ENCODE results near the gene JAZF1.
"Not testable (repeated sequence)": the region's sequence is repeated elsewhere in the genome, so short reads cannot be mapped to it uniquely, and the experiment has no call there.

The JAZF1 gene

GRCh38 chr7:27872356-27873275 lies 308.0 kb downstream of the JAZF1 start:
- Mint-ChIP-seq H3K36me3 (ENCODE audit: low read depth) (peaks cover 6% of the 10 kb centered on the region), H3K27me3 (no peaks in the 10 kb centered on the region), H3K4me3 (no peak overlapping the region), H3K9me3 (no peaks in the 10 kb centered on the region), H3K4me1 (ENCODE audit: low read depth) (no peaks in the 10 kb centered on the region), H3K27ac (no peak overlapping the region)

- no peak overlapping the region for H3K27ac Mint-ChIP-seq
- no peaks in the 10 kb centered on the region for H3K27me3 Mint-ChIP-seq
- H3K4me3 Mint-ChIP-seq, result no peak overlapping the region
- no peaks in the 10 kb centered on the region for H3K4me1 Mint-ChIP-seq (ENCODE audit: low read depth)
- H3K36me3 Mint-ChIP-seq (ENCODE audit: low read depth), result peaks cover 4% of the 10 kb centered on the region
- no peaks in the 10 kb centered on the region for H3K9me3 Mint-ChIP-seq
Observed at GRCh38 chr7:27871866-27872265, 308.7 kb downstream of the JAZF1 start.

GRCh38 chr7:27871086-27871485 lies 309.5 kb downstream of the JAZF1 start:
- H3K27me3 Mint-ChIP-seq, result no peaks in the 10 kb centered on the region
- H3K4me1 Mint-ChIP-seq (ENCODE audit: low read depth), result no peaks in the 10 kb centered on the region
- no peak overlapping the region for H3K27ac Mint-ChIP-seq

GRCh38 chr7:27870595-27870994 lies 310.0 kb downstream of the JAZF1 start:
- peaks cover 4% of the 10 kb centered on the region for H3K36me3 Mint-ChIP-seq (ENCODE audit: low read depth)
- H3K27ac Mint-ChIP-seq, result no peak overlapping the region
- no peak overlapping the region for H3K4me3 Mint-ChIP-seq
- H3K9me3 Mint-ChIP-seq, result no peaks in the 10 kb centered on the region
- H3K27me3 Mint-ChIP-seq, result no peaks in the 10 kb centered on the region
- H3K4me1 Mint-ChIP-seq (ENCODE audit: low read depth), result no peaks in the 10 kb centered on the region

More at GRCh38 chr7:27871086-27871485, 309.5 kb downstream of the JAZF1 start:
- no peaks in the 10 kb centered on the region for H3K9me3 Mint-ChIP-seq
- peaks cover 4% of the 10 kb centered on the region for H3K36me3 Mint-ChIP-seq (ENCODE audit: low read depth)
- no peak overlapping the region for H3K4me3 Mint-ChIP-seq

- H3K9me3 Mint-ChIP-seq, result no peaks in the 10 kb centered on the region
- H3K27me3 Mint-ChIP-seq, result no peaks in the 10 kb centered on the region
- no peak overlapping the region for H3K27ac Mint-ChIP-seq
- no peak overlapping the region for H3K4me3 Mint-ChIP-seq
- H3K36me3 Mint-ChIP-seq (ENCODE audit: low read depth), result peaks cover 4% of the 10 kb centered on the region
- H3K4me1 Mint-ChIP-seq (ENCODE audit: low read depth), result no peaks in the 10 kb centered on the region
Observed at GRCh38 chr7:27869056-27869455, 311.5 kb downstream of the JAZF1 start.

GRCh38 chr7:27868131-27868550 lies 312.5 kb downstream of the JAZF1 start:
- no peak overlapping the region for H3K27ac Mint-ChIP-seq
- no peaks in the 10 kb centered on the region for H3K9me3 Mint-ChIP-seq
- no peak overlapping the region for H3K4me3 Mint-ChIP-seq
- H3K27me3 Mint-ChIP-seq, result no peaks in the 10 kb centered on the region
- H3K36me3 Mint-ChIP-seq (ENCODE audit: low read depth), result peaks cover 5% of the 10 kb centered on the region
- no peaks in the 10 kb centered on the region for H3K4me1 Mint-ChIP-seq (ENCODE audit: low read depth)

- Mint-ChIP-seq H3K27ac (no peak overlapping the region), H3K9me3 (no peaks in the 10 kb centered on the region), H3K4me1 (ENCODE audit: low read depth) (no peaks in the 10 kb centered on the region), H3K27me3 (no peaks in the 10 kb centered on the region), H3K4me3 (no peak overlapping the region), H3K36me3 (ENCODE audit: low read depth) (peaks cover 6% of the 10 kb centered on the region)
Observed at GRCh38 chr7:27866828-27867672, 313.5 kb downstream of the JAZF1 start.

- H3K9me3 Mint-ChIP-seq, result no peaks in the 10 kb centered on the region
- no peaks in the 10 kb centered on the region for H3K27me3 Mint-ChIP-seq
- H3K36me3 Mint-ChIP-seq (ENCODE audit: low read depth), result peaks cover 6% of the 10 kb centered on the region
- H3K4me3 Mint-ChIP-seq, result no peak overlapping the region
- H3K4me1 Mint-ChIP-seq (ENCODE audit: low read depth), result no peaks in the 10 kb centered on the region
- H3K27ac Mint-ChIP-seq, result no peak overlapping the region
Observed at GRCh38 chr7:27866256-27866655, 314.3 kb downstream of the JAZF1 start.

- H3K9me3 Mint-ChIP-seq, result no peaks in the 10 kb centered on the region
Observed at GRCh38 chr7:27863880-27864279, 316.7 kb downstream of the JAZF1 start.

GRCh38 chr7:27861747-27862146 lies 318.8 kb downstream of the JAZF1 start:
- Mint-ChIP-seq H3K9me3 (no peaks in the 10 kb centered on the region), H3K27me3 (no peaks in the 10 kb centered on the region), H3K4me1 (ENCODE audit: low read depth) (no peaks in the 10 kb centered on the region), H3K36me3 (ENCODE audit: low read depth) (peaks cover 11% of the 10 kb centered on the region), H3K4me3 (no peak overlapping the region), H3K27ac (no peak overlapping the region)

More at GRCh38 chr7:27863880-27864279, 316.7 kb downstream of the JAZF1 start:
- Mint-ChIP-seq H3K27me3 (no peaks in the 10 kb centered on the region), H3K4me1 (ENCODE audit: low read depth) (no peaks in the 10 kb centered on the region), H3K27ac (no peak overlapping the region), H3K4me3 (no peak overlapping the region), H3K36me3 (ENCODE audit: low read depth) (peaks cover 9% of the 10 kb centered on the region)

GRCh38 chr7:27860800-27861199 lies 319.8 kb downstream of the JAZF1 start:
- Mint-ChIP-seq H3K27ac (peak overlapping the region; percentile 24), H3K9me3 (no peaks in the 10 kb centered on the region), H3K4me3 (no peak overlapping the region), H3K4me1 (ENCODE audit: low read depth) (no peaks in the 10 kb centered on the region), H3K36me3 (ENCODE audit: low read depth) (peaks cover 15% of the 10 kb centered on the region), H3K27me3 (no peaks in the 10 kb centered on the region)

GRCh38 chr7:27856703-27857485 lies 323.7 kb downstream of the JAZF1 start:
- H3K4me1 Mint-ChIP-seq (ENCODE audit: low read depth); H3K9me3 Mint-ChIP-seq; H3K27me3 Mint-ChIP-seq; H3K4me3 Mint-ChIP-seq; H3K27ac Mint-ChIP-seq: not testable (repeated sequence)
- H3K36me3 Mint-ChIP-seq (ENCODE audit: low read depth), result peaks cover 26% of the 10 kb centered on the region

GRCh38 chr7:27850531-27850930 lies 330.1 kb downstream of the JAZF1 start:
- Mint-ChIP-seq H3K27ac (no peak overlapping the region), H3K4me1 (ENCODE audit: low read depth) (no peaks in the 10 kb centered on the region), H3K36me3 (ENCODE audit: low read depth) (peaks cover 14% of the 10 kb centered on the region), H3K4me3 (no peak overlapping the region), H3K27me3 (no peaks in the 10 kb centered on the region), H3K9me3 (no peaks in the 10 kb centered on the region)

- H3K4me1 Mint-ChIP-seq (ENCODE audit: low read depth), result no peaks in the 10 kb centered on the region
- H3K27ac Mint-ChIP-seq, result no peak overlapping the region
- no peaks in the 10 kb centered on the region for H3K9me3 Mint-ChIP-seq
- H3K36me3 Mint-ChIP-seq (ENCODE audit: low read depth), result no peaks in the 10 kb centered on the region
- no peak overlapping the region for H3K4me3 Mint-ChIP-seq
- H3K27me3 Mint-ChIP-seq, result no peaks in the 10 kb centered on the region
Observed at GRCh38 chr7:27846388-27846787, 334.2 kb downstream of the JAZF1 start.

Measured in stimulated activated naive CD8-positive, alpha-beta T cell treated with anti-CD3 and anti-CD28 coated beads, Interleukin-15, Interleukin-2, amounts not matched to agents 100 ng/mL and 50 ng/mL, for 24 hours (primary cell).